HepG2 (cell line): Measurements from ENCODE around the gene RNF126. TPM values are rescaled to one million over a fixed set of nuclear protein-coding genes. Genes with fewer than 3 reads are reported as not detected.

Source experiments
- ATAC-seq: fragments of 200-7000 bp; cut with Tn5 transposase; 3 replicates; pipeline ENCODE4 v1.9.1; 2020; ENCODE audit warnings: mild to moderate bottlenecking, moderate library complexity
- BruUV-seq: library from RNA; stranded (reverse); fragments of 400-500 nt; replicated peaks from 2 replicates; lab custom pipeline; 2021; lab: Mats Ljungman, UMichigan
- CTCF ChIA-PET: fragments of 300-600 bp; formaldehyde crosslinking; extraction: SDS; loops from one replicate; lab custom pipeline; 2021; ENCODE audit warnings: low total read pairs, inconsistent platforms, low intra/inter-chr PET ratio; lab: Yijun Ruan, JAX
- POLR2A ChIA-PET: fragments of 350-600 bp; sonication (Branson Sonifier 250); formaldehyde crosslinking; loops from one replicate; lab custom pipeline; 2020; ENCODE audit warnings: antibody characterized with exemption, inconsistent platforms; lab: Yijun Ruan, JAX
- DNase-seq: peaks from one replicate; pipeline ENCODE4 v3.0.0-alpha.2; 2015; ENCODE audit warnings: low spot score
- FAIRE-seq: peaks from 3 replicates; lab custom pipeline; 2011; peaks lifted over from hg19 to GRCh38; lab: Jason Lieb, UNC
- H2AFZ ChIP-seq: one replicate; pipeline ENCODE4 v1.6.1; 2011; ENCODE audit warnings: low read length, inconsistent platforms
- H3K27ac ChIP-seq: fragments of 300-600 bp; 3 replicates; pipeline ENCODE4 v1.8.0; 2011; ENCODE audit warnings: mixed run types, mild to moderate bottlenecking, mixed read lengths, low read length, inconsistent platforms; ENCODE audit not compliant: insufficient read depth; ENCODE audit errors: extremely low read length
- H3K27me3 ChIP-seq, 2 experiments: fragments of 200-600 bp in 1 of 2; 2 replicates in 1 of 2; 3 replicates in 1 of 2; pipeline versions ENCODE4 v1.6.0 to v1.8.0; 2011; ENCODE audit warnings: low read length in 2 of 2, mild to moderate bottlenecking in 2 of 2, moderate library complexity in 2 of 2, inconsistent platforms in 1 of 2; ENCODE audit not compliant: insufficient read depth in 2 of 2, control insufficient read depth in 1 of 2
- H3K36me3 ChIP-seq, 2 experiments: fragments of 200-600 bp in 1 of 2; replicated peaks in 1 of 2; 2 replicates in 1 of 2; 3 replicates in 1 of 2; pipeline versions ENCODE4 v1.5.1 to v1.8.0; 2011; ENCODE audit warnings: low read length in 2 of 2, inconsistent platforms in 1 of 2; ENCODE audit not compliant: insufficient read depth in 2 of 2, control insufficient read depth in 1 of 2
- H3K4me1 ChIP-seq: 2 replicates; pipeline ENCODE4 v1.5.1; 2012; ENCODE audit warnings: low read length, inconsistent platforms; ENCODE audit not compliant: insufficient read depth
- H3K4me2 ChIP-seq: 2 replicates; pipeline ENCODE4 v1.6.0; 2011; ENCODE audit warnings: low read depth, low read length, inconsistent platforms
- H3K4me3 ChIP-seq, 3 experiments: fragments of 200-600 bp in 1 of 3; sonication (generic), shearing (Covaris generic) in 1 of 3; replicated peaks in 1 of 3; 2 replicates each; pipeline ENCODE4 v1.5.1; 2011 to 2016; ENCODE audit warnings: low read length in 3 of 3, inconsistent platforms in 2 of 3, low read depth in 2 of 3, mild to moderate bottlenecking in 2 of 3, control low read depth in 1 of 3, mixed read lengths in 1 of 3; ENCODE audit not compliant: insufficient read depth in 1 of 3
- H3K79me2 ChIP-seq: one replicate; pipeline ENCODE4 v1.6.1; 2011; ENCODE audit warnings: low read length, inconsistent platforms; ENCODE audit not compliant: insufficient read depth
- H3K9ac ChIP-seq: 2 replicates; pipeline ENCODE4 v1.6.0; 2011; ENCODE audit warnings: mild to moderate bottlenecking, low read depth, low read length, inconsistent platforms; ENCODE audit not compliant: insufficient read depth
- H3K9me3 ChIP-seq: 2 replicates; pipeline ENCODE4 v1.5.1; 2012; ENCODE audit warnings: mild to moderate bottlenecking, low read length
- H4K20me1 ChIP-seq: 2 replicates; pipeline ENCODE4 v1.6.0; 2011; ENCODE audit warnings: inconsistent platforms, mild to moderate bottlenecking, low read length, moderate library complexity; ENCODE audit not compliant: insufficient read depth
- FOXK2 ChIP-seq: fragments of 450-650 bp; IDR thresholded peaks from 2 replicates; pipeline ENCODE4 v1.6.1; 2016
- PHF8 ChIP-seq: sonication (generic); formaldehyde crosslinking; IDR thresholded peaks from 2 replicates; pipeline ENCODE4 v1.5.0; 2020; ENCODE audit warnings: missing genetic modification reagents
- SALL2 ChIP-seq: sonication (generic); formaldehyde crosslinking; IDR thresholded peaks from 2 replicates; pipeline ENCODE4 v1.8.1; 2023; ENCODE audit warnings: mild to moderate bottlenecking, missing genetic modification reagents, inconsistent platforms
- ZNF235 ChIP-seq: sonication (generic); formaldehyde crosslinking; IDR thresholded peaks from 2 replicates; pipeline ENCODE4 v1.8.1; 2023; ENCODE audit warnings: mild to moderate bottlenecking, missing genetic modification reagents, borderline replicate concordance
- ZNF30 ChIP-seq: sonication (generic); formaldehyde crosslinking; IDR thresholded peaks from 2 replicates; pipeline ENCODE4 v1.5.0; 2020; ENCODE audit warnings: mild to moderate bottlenecking, missing genetic modification reagents
- ZNF678 ChIP-seq: sonication (generic); formaldehyde crosslinking; IDR thresholded peaks from 2 replicates; pipeline ENCODE4 v1.4.0; 2020; ENCODE audit warnings: mild to moderate bottlenecking, missing genetic modification reagents
- ZSCAN29 ChIP-seq: sonication (generic); formaldehyde crosslinking; conservative IDR thresholded peaks from 2 replicates; pipeline ENCODE4 v1.4.0; 2020; ENCODE audit warnings: mild to moderate bottlenecking, missing genetic modification reagents
- WGBS: methylation state at CpG from one replicate; pipeline ENCODE4 v1.1.6; 2017; ENCODE audit warnings: low lambda C conversion rate; 5-methylcytosine and 5-hydroxymethylcytosine counted together
- in situ Hi-C: cut with HindIII; loops from 2 replicates; pipeline ENCODE4 v1.10.0; 2017; ENCODE audit warnings: low pct_unique_long_range_greater_than_20kb; ENCODE audit not compliant: extremely low pct_ligation_motif_present
- intact Hi-C: fragments of 100-400 bp; cut with micrococcal nuclease; formaldehyde crosslinking; loops from one replicate; pipeline ENCODE4 v1.10.0; 2022; ENCODE audit not compliant: unreplicated experiment
- polyA plus RNA-seq, 8 experiments: library from polyadenylated mRNA; depleted of rRNA in 3 of 8; stranded (reverse) in 7 of 8; unstranded in 1 of 8; fragments of >200 nt; fragmentation: Illumina TruSeq in 4 of 8; extraction: Trizol in 4 of 8; gene quantifications; 2 replicates each; pipeline versions ENCODE4 v1.2.1 to v1.2.3, GENCODE V29; 2011 to 2016; ENCODE audit warnings: low read depth in 4 of 8, missing spikeins in 1 of 8, mixed read lengths in 1 of 8; ENCODE audit not compliant: insufficient read depth in 1 of 8
- total RNA-seq, 5 experiments: library from RNA; depleted of rRNA; stranded (reverse); fragments of >200 nt; fragmentation: Illumina TruSeq; extraction: Trizol; gene quantifications; 2 replicates each; pipeline ENCODE4 v1.2.3, GENCODE V29; 2016; ENCODE audit warnings: low read depth in 1 of 5
- TF ChIP-seq, protein P1 (sequence below): sonication (generic); formaldehyde crosslinking; IDR thresholded peaks from 2 replicates; pipeline ENCODE4 v1.5.1; 2020; ENCODE audit warnings: mild to moderate bottlenecking, moderate library complexity, missing genetic modification reagents
- TF ChIP-seq, protein P2 (sequence below): sonication (generic); formaldehyde crosslinking; IDR thresholded peaks from 2 replicates; pipeline ENCODE4 v1.8.1; 2023; ENCODE audit warnings: mild to moderate bottlenecking, moderate library complexity, missing genetic modification reagents
- TF ChIP-seq, protein P3 (sequence below): sonication (generic); formaldehyde crosslinking; IDR thresholded peaks from 2 replicates; pipeline ENCODE4 v1.5.0; 2020; ENCODE audit warnings: mild to moderate bottlenecking, missing genetic modification reagents
- TF ChIP-seq, protein P4 (sequence below): sonication (generic); formaldehyde crosslinking; IDR thresholded peaks from 2 replicates; pipeline ENCODE4 v1.4.0; 2020; ENCODE audit warnings: mild to moderate bottlenecking, missing genetic modification reagents

RNF126 gene
- total and polyA plus RNA-seq, 2 of the 13 experiments (the other 11 are each of a cell fraction or from before 2014, with no cell fraction given) = 23.2 to 34.0 TPM

DNA sequence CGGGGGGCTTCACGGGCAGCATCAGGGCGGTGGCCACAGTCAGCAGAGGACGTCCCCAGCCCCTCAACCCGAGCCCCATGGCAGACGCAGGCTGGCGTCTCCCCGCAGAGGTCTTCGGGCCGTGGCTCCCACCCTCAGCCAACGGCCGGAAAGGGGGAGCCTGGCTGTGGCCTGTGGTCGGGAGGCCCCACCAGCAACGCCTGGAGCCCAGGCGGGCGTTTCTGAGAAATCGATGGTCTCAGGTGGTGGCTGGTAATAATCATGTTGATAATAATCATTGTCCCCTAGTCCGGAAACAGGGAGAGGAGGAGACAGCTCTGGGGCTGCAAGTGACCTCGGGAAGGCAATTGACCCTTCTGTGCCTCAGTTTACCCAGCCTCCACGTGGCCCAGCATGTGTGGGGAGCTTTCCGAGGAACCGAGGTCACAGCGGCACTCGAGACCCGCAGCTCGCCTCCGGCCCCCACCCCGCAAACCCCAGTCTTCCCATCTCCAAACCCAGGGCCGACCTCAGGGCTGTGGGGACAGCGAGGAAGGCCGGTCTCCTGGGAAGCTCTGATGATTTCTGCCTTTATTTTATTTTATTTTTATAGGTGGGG, 32.4 kb upstream of the RNF126 start, which contains the start of gene PRSS57:
TSS of gene PRSS57 (minus strand) at position 101 of the 598 bp plus-strand sequence. CDS start at position 79, 22 bp downstream.
- peaks cover 6% of the 10 kb centered on the region; the same call in 1 of the 2 replicates for H3K4me1 ChIP-seq
- TF ChIP-seq FOXK2 (no peak), PHF8 (CRISPR knock-in tag) (no peak), SALL2 (CRISPR knock-in tag) (no peak), ZNF30 (CRISPR knock-in tag) (no peak), ZNF235 (CRISPR knock-in tag) (no peak), ZNF678 (CRISPR knock-in tag) (no peak), ZSCAN29 (CRISPR knock-in tag) (no peak)
- TF ChIP-seq, protein P1, sequence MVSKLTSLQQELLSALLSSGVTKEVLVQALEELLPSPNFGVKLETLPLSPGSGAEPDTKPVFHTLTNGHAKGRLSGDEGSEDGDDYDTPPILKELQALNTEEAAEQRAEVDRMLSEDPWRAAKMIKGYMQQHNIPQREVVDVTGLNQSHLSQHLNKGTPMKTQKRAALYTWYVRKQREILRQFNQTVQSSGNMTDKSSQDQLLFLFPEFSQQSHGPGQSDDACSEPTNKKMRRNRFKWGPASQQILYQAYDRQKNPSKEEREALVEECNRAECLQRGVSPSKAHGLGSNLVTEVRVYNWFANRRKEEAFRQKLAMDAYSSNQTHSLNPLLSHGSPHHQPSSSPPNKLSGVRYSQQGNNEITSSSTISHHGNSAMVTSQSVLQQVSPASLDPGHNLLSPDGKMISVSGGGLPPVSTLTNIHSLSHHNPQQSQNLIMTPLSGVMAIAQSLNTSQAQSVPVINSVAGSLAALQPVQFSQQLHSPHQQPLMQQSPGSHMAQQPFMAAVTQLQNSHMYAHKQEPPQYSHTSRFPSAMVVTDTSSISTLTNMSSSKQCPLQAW (CRISPR knock-in tag) = no peak
- TF ChIP-seq, protein P2, sequence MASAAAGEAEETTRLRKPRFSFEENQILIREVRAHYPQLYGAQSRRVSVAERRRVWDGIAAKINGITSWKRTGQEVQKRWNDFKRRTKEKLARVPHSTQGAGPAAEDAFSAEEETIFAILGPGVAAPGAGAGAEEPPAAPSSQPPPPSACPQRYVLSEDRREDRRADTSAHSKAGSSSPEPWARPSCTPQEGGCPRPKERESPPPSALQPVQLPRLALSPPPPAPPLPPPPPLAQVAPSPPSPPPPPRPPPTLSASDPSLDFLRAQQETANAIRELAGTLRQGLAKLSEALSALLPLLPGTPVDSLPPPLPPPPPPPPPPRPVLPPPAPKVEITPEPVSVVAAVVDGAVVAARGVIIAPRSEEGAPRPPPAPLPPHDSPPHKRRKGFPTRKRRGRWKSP (CRISPR knock-in tag) = no peak
- TF ChIP-seq, protein P3, sequence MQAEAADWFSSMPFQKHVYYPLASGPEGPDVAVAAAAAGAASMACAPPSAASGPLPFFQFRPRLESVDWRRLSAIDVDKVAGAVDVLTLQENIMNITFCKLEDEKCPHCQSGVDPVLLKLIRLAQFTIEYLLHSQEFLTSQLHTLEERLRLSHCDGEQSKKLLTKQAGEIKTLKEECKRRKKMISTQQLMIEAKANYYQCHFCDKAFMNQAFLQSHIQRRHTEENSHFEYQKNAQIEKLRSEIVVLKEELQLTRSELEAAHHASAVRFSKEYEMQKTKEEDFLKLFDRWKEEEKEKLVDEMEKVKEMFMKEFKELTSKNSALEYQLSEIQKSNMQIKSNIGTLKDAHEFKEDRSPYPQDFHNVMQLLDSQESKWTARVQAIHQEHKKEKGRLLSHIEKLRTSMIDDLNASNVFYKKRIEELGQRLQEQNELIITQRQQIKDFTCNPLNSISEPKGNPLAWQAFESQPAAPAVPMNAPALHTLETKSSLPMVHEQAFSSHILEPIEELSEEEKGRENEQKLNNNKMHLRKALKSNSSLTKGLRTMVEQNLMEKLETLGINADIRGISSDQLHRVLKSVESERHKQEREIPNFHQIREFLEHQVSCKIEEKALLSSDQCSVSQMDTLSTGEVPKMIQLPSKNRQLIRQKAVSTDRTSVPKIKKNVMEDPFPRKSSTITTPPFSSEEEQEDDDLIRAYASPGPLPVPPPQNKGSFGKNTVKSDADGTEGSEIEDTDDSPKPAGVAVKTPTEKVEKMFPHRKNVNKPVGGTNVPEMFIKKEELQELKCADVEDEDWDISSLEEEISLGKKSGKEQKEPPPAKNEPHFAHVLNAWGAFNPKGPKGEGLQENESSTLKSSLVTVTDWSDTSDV = no peak
- TF ChIP-seq, protein P4, sequence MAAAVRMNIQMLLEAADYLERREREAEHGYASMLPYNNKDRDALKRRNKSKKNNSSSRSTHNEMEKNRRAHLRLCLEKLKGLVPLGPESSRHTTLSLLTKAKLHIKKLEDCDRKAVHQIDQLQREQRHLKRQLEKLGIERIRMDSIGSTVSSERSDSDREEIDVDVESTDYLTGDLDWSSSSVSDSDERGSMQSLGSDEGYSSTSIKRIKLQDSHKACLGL (CRISPR knock-in tag) = no peak
- H3K27ac ChIP-seq = no peak within 1 kb of the TSS
- peak; percentile 20; the same call in 2 of the 3 replicates for ATAC-seq
- CTCF ChIA-PET = no interaction called here
- intact Hi-C loops (no loop called here), in situ Hi-C loops (no loop called here)
- no peak for FAIRE-seq
- no peak within 1 kb of the TSS for H3K4me2 ChIP-seq
- H3K36me3 ChIP-seq = no peaks in the 10 kb centered on the region
- no peaks in the 10 kb centered on the region for H3K9me3 ChIP-seq
- H3K79me2 ChIP-seq = no peaks in the 10 kb centered on the region
- peaks cover 3 to 21% of the 10 kb centered on the region in 2 experiments; a peak in 3 of 5 replicates for H3K27me3 ChIP-seq
- no peak within 1 kb of the TSS for H3K4me3 ChIP-seq
- no TSS peak for BruUV-seq
- no peak within 1 kb of the TSS for H3K9ac ChIP-seq
- H4K20me1 ChIP-seq = no peaks in the 10 kb centered on the region
- POLR2A ChIA-PET = interaction anchor here (0.6 kb wide), 1 partner anchor 8 kb away, joined by 4 read pairs; no protein-coding TSS in a partner anchor
- no peak within 1 kb of the TSS for H2AFZ ChIP-seq
- WGBS = 36% methylated on average over 5 of the region's 31 CpGs
- no peak for DNase-seq
